ENCODE data around the gene ANKS3.

ANKS3 gene

DNA sequence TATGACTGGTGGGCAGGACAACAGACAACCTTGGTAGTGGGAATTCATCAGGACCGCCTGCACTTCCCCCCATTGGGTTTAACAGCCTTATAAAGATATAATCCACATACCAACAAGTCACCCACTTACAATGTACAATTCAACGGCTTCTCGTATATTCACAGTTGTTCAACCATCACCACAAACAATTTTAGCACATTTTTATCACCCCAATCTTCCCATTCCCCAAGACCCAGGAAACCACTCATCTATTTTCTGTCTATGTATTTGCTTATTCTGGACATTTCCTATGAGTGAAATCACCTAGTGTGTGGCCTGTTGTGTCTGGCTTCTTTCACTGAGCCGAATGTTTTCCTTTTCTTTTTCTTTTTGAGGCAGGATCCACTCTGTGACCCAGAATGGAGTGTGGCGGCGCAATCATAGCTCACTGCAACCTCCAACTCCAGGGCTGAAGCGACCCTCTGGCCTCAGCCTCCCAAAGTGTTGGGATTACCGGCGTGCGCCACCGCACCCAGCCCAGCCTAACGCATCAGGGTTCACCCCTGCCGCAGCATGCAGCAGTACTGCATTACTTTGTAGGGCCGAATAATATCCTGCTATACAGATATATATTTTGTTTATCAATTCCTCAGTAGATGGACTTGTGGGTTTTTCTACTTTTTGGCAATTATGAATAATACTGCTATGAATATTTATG, 10.9 kb downstream of the ANKS3 start:
- DNase-seq = no peak

GRCh38 chr16:4718466-4718865, 15.6 kb downstream of the ANKS3 start:
- no peak for DNase-seq

DNA sequence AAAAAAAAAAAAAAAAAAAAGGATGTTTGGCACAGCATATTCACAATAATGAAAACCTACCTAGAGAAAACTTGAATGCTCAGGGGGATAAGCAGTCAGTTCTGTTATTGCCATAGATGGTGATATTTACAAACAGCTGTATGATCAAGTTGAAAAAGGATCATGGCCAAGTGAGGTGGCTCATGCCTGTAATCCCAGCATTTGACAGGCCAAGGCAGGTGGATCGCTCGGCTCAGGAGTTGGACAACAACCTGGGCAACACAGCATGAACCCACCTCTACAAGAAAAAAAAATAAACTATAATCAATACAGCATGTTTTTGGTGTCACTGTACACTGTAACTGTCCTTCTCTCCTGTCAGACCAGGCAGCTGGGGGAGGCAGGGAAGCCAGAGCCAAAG, 19.1 kb downstream of the ANKS3 start:
- DNase-seq = no peak

DNA sequence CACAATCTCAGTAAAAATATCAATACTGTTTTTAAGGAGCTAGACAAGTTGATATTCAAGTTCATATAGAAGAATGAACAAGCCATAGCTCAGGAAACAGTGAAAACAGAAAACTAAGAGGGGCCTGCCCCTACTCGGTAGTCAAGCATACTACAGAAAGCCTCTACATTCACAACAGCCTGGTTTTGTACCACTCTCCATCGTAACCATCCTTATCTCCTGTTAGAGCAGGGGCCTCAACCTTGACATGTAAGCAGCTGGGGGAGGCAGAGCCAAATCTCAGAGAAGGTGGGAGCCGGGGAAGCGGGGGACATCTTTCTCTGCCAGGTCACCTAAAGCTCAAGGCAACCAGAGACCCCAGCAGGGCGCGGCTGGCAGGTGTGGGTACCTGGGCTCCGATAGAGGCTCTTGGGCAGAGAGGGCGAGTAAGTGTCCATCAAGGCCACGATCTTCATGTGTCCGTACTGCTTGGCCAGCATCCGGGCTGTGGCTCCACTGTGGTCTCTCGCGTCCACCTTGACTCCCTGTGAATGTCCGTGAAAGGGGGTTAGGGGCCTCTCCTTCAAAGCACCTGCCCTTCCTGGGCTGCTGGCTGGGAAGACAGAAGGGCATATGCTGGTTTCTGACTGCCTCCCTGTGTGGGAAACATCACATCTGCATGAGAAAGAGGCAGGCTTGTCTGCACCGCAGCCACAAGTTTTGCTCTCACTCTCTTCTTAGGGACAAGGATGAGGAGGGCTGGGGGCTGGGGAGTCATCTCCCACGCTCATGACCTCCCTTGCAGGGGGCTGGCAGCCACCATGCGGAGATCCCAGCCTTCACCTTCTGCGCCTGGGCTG, 20.2 kb downstream of the ANKS3 start:
- DNase-seq = no peak

- DNase-seq = no peak
Observed at GRCh38 chr16:4709481-4709880, 24.6 kb downstream of the ANKS3 start.

DNA sequence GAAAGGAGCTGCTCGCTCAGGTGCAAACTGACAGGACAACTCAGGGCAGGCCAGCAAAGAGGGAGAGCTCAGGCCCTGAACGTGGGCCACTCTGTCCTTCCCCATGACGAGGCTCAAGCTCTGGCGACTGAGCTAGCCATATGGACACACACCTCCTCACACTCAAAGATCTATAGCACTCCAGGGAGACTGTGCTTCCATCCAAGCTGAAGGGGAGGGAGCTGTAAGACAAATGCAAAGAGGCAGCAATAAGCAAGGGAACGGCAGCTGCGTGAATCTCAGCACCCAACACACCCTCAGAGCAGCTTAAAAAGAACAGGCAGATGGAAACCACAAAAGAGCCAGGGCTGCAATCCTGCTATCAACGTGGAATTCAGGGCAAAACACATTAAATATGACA, 27.2 kb downstream of the ANKS3 start:
- DNase-seq = no peak

- DNase-seq = no peak
Observed at GRCh38 chr16:4704913-4705312, 29.2 kb downstream of the ANKS3 start.

- DNase-seq = no peak
Observed at GRCh38 chr16:4704491-4704890, 29.6 kb downstream of the ANKS3 start.

DNA sequence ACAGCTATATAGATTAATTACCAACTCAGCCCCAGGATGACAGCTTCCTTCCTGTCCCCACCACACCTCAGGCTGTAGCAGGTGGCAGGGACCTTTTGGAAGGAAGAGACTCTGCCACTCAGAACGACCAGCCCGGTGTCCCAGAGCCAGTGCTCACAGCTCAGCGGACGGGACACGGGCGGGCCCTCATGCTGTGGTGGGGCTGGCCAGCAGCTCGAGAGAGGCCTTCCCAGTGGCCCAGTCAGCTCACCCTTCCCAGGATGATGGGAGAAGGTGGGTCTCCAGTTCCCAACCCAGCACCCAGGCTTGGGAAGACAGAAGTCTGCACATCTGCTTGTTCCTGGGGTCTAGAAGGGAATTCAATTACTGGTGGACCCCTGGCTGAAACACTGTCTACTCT, 30.2 kb downstream of the ANKS3 start:
- no peak for DNase-seq

- no peak for DNase-seq
Observed at GRCh38 chr16:4702466-4702808, 31.6 kb downstream of the ANKS3 start.

DNA sequence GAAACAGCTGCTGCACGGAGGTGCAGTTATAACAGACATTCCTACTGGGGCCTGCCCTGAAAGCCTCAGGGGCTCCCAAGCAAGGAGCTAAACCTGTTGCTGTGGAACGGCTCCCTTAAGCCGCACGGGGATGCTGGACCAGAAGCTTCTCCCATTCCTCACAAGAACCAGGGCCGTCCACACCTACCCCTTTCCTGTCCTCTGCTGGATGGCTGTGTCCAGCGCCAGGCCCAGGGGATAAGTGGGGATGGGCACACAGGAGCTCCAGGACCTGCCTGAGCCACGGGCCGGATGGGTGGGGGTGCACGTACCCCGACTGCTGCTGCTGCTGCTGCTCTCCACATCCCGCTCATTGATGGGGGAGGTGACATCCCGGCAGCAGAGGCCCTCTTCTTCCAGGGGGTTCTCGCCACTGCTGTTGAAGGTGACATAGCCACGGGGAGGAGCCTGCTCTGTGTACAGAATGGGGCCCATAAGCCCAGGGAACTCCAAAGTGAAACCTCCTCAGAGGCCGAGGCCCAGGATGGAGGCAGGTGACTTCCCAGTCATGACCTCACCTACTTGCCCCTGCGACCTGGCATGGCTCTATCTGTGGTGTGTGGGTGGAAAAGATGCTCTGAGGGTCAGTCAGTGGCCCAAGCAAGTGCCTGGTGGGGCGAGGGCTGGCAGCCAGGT, 32.1 kb downstream of the ANKS3 start:
- DNase-seq = no peak

DNA sequence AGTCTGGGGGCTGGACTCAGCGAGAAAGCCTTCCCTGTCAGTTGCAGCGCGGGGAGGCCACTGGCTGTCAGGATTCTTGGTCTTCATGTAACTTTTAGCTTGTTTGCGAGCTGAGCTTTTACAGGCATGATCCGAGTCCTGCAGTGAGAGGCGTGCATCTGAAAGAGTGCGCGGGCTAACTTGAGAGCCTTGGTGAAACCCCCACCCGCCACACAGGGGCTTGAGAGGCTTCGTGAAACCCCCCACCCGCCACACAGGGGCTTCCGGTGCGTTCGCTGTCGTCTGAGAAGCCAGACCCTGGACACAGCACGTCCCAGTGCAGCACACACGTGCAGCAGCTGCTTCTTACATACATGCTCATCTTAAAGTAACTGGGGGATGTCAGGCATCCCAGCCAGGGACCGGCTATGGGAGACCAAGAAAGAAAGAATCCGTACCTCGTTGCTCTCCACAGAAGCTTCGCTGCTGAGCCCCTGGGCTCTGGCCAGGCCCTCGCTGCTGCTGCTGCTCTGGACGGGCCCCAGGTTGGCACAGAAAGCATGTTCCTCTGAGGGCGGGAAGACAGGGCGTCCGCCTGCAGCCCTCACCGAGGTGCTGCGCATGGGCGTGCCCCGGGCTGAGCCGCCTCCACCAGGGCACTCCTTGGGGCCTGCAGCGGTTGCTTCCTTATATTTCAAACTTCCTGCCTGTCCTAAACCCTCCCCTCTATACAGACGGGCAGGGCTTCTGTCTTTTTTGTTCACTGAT, 32.9 kb downstream of the ANKS3 start:
- no peak for DNase-seq

- DNase-seq = no peak
Observed at GRCh38 chr16:4700380-4700996, 33.6 kb downstream of the ANKS3 start.

DNA sequence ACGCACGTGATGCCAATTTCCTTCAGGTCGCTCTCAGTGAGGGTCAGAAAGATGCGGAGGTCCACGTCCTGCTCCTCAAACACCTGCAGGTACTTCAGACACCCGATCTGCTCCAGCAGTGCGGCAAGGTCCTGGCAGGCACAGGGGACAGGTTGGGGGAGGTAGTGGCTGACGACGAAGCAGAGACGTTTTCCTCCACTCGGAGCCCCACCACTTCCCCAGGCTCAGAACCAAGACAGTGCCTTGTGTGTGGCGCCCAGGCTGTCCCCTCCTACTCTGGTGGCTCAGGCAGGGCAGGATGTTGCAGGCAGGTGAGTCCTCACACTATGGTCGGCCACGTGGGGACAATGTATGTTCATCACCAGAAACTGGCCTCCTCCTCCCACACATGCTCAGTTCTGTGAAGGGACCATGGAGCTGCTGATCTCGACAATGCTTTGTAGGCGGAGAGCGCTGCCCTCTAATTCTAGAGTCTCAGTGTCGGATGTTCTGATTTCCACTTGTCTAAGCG, 35.0 kb downstream of the ANKS3 start:
- DNase-seq = no peak

DNA sequence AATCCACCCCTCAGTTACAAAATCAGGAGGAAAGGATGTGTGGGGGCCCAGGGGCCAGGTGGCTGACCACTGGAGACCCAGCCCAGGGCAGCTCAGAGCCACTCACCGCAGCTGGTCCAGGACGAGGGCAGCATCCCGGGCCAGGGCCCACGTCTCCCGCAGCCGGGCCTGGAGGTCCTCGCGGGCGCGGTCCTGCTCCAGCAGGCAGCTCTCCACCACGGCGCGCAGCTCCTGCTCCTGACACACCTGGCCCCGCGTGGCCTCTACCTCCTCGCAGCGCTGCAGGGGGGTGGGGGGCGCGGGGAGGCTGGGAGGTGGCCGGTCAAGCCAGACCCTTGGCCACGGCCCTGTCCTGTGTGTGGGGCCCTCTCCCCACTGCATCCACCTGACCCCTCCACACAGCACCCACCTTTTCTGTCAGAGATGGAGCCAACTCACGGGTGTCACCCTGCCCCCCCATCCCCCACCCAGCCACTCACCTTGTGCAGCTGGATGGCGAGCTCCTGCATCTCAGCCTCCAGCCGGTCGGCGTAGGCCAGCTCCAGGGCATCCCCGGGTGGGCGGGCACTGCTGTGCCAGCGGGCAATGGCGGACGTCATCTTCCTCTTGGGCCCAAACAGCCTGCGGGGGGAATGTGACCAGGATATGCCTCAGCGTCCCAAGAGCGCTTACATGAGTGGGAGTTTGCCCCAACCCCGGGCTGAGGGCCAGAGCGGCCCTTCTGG, 35.6 kb downstream of the ANKS3 start:
- no peak for DNase-seq

GRCh38 chr16:4697848-4698291, 36.2 kb downstream of the ANKS3 start:
- DNase-seq = no peak

- DNase-seq = no peak
Observed at GRCh38 chr16:4696905-4697847, 36.9 kb downstream of the ANKS3 start.

DNA sequence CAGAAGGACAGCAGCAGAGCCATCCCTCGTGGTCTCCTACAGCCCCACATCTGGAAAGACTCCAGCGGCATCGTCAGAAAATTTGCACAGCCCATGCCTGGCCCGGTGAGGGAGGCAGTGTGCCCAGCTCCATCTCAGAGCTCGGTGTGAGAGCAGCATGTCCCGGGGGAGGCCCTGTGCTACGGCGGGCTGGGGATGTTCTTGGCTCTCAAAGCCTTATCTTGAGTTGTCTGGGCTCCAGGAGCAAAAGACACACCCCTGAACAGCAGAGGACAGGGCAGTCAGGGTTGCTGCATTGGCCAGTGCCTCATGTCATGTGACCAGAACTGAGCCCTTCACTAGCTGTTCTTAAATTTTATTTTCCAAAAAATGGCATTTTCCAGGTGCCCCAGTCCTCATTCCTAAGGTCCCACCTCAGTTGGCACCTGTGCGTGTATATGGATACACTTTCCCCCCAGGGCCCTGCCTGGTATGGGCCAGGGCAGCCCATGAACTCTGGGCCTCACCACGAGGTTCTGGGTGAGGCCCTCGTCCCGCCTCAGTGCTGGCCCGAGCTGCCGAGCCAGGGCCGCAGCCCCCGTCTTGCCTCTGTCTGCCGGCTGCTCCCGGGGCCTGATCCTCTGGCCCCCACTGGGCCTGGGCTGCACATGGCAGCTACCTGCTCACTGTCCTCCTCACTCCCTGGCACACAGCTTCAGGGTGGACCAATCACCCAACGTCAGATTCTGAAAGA, 37.7 kb downstream of the ANKS3 start:
- DNase-seq = no peak

- no peak for DNase-seq
Observed at GRCh38 chr16:4695473-4696171, 38.4 kb downstream of the ANKS3 start.

All from NCI-H748 treated with DMSO at 0.1 percent for 48 hours (cell line).